Measurements from ENCODE around the gene BICRA. TPM values are rescaled to one million over a fixed set of nuclear protein-coding genes. Genes with fewer than 3 reads are reported as not detected.

BICRA gene
- total RNA-seq, 2 experiments from 2014 or later: 4.4 to 16.0 TPM

DNA sequence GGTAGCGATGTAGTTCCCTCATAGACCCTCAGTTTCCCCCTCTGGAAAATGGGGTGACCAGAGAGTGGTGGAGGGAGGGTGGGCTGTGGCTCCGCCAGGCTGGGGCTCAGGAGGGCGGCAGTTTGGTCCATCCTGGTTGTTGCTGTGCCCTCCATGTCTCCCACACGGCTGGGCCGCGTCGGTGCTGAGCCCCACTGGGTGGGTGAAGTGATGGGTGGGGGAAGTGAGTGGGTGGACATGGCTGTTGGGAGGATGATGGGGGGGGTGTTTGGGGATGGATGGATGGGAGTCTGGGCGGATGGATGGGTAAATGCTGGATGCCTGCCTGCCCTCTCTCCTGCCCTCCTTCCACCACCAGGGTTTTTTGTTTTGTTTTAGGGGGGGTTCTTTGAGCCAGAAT lies 87.7 kb downstream of the BICRA start:
- intact Hi-C loops (cut with micrococcal nuclease; ENCODE audit: unreplicated experiment): no loop called here
- no TSS peak for BruUV-seq (replicated peaks)
- Histone ChIP-seq H3K27ac (ENCODE audit: low read depth, low read length, poor library complexity, severe bottlenecking) (no peak overlapping the region), H3K4me3 (ENCODE audit: low read depth, low read length, poor library complexity, severe bottlenecking) (no peak overlapping the region), H3K36me3 (ENCODE audit: insufficient read depth, low read length) (peaks cover 37% of the 10 kb centered on the region), H3K4me1 (ENCODE audit: insufficient read depth, low read length, poor library complexity, severe bottlenecking) (peaks cover 5% of the 10 kb centered on the region), H3K4me2 (ENCODE audit: low read length) (no peak overlapping the region), H3K79me2 (ENCODE audit: insufficient read depth, low read depth, low read length) (no peaks in the 10 kb centered on the region), H2AFZ (ENCODE audit: low read length) (no peak overlapping the region), H4K20me1 (ENCODE audit: insufficient read depth, low read length) (no peaks in the 10 kb centered on the region; the same call in 1 of the 2 replicates), H3K9me2 (ENCODE audit: insufficient read depth, low read length) (no peaks in the 10 kb centered on the region), H3K9me3 (ENCODE audit: low read length) (no peaks in the 10 kb centered on the region)
- TF ChIP-seq, protein P1, sequence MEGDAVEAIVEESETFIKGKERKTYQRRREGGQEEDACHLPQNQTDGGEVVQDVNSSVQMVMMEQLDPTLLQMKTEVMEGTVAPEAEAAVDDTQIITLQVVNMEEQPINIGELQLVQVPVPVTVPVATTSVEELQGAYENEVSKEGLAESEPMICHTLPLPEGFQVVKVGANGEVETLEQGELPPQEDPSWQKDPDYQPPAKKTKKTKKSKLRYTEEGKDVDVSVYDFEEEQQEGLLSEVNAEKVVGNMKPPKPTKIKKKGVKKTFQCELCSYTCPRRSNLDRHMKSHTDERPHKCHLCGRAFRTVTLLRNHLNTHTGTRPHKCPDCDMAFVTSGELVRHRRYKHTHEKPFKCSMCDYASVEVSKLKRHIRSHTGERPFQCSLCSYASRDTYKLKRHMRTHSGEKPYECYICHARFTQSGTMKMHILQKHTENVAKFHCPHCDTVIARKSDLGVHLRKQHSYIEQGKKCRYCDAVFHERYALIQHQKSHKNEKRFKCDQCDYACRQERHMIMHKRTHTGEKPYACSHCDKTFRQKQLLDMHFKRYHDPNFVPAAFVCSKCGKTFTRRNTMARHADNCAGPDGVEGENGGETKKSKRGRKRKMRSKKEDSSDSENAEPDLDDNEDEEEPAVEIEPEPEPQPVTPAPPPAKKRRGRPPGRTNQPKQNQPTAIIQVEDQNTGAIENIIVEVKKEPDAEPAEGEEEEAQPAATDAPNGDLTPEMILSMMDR (conservative IDR thresholded peaks at IDR 0.05; ENCODE audit: low read length): no peak
- no peak for TF ChIP-seq EZH2phosphoT487 (IDR thresholded peaks at IDR 0.05; ENCODE audit: borderline replicate concordance, low read depth, low read length)
- POLR2A ChIA-PET: no interaction called here
- CTCF ChIA-PET (ENCODE audit: unreplicated experiment): no interaction called here
- DNase-seq (ENCODE audit: low spot score): no peak

DNA sequence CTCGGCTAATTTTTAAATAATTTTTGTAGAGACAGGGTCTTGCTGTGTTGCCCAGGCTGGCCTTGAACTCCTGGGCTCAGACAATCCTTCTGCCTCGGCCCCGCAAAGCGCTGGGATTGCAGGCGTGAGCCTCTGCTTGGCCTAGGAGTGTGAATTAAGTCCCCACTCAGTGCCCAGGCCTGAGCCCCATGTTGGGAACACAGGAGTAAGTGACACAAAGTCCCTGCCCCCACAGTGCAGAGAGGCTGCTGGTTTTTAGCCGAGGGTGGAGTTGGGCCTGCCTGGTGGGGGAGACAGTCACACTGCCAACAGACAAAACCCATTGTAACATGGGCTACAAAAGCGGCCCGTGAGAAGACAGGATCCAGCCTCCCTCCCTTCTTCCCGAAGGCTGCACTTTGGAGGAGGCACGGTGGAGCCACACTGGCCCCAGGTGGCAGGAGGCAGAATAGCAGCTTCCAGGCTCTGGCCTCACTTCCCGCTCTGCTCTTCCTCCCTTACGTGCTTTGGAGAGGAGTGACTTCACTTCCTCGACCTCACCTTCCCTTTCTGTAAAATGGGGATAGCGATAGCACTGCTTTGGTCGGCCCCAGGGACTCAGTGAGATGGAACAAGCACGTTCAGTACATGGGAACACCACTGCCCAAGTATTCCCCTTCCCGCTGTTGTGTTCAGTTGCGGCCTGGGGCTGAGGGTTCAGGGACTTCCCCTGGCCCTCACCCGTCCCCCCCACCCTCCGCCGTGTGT lies 89.1 kb downstream of the BICRA start:
- POLR2A ChIA-PET: no interaction called here
- no peak overlapping the region for H2AFZ ChIP-seq (ENCODE audit: low read length)
- intact Hi-C loops (cut with micrococcal nuclease; ENCODE audit: unreplicated experiment): loop anchor here (1.0 to 2.0 kb wide), 2 partner anchors 157 to 262 kb away; no protein-coding TSS in a partner anchor
- H3K36me3 ChIP-seq (ENCODE audit: insufficient read depth, low read length): peaks cover 38% of the 10 kb centered on the region
- H3K9me3 ChIP-seq (ENCODE audit: low read length): no peaks in the 10 kb centered on the region
- BruUV-seq (replicated peaks): no TSS peak
- CTCF ChIA-PET (ENCODE audit: unreplicated experiment): no interaction called here
- TF ChIP-seq EZH2phosphoT487 (IDR thresholded peaks at IDR 0.05; ENCODE audit: borderline replicate concordance, low read depth, low read length): no peak
- TF ChIP-seq, protein P1 (conservative IDR thresholded peaks at IDR 0.05; ENCODE audit: low read length): peak; percentile 94
- no peak overlapping the region for H3K4me2 ChIP-seq (ENCODE audit: low read length)
- peak; percentile 76 for DNase-seq (ENCODE audit: low spot score)
- peak overlapping the region; percentile 16 for H3K27ac ChIP-seq (ENCODE audit: low read depth, low read length, poor library complexity, severe bottlenecking)
- H3K79me2 ChIP-seq (ENCODE audit: insufficient read depth, low read depth, low read length): no peaks in the 10 kb centered on the region
- H3K4me3 ChIP-seq (ENCODE audit: low read depth, low read length, poor library complexity, severe bottlenecking): no peak overlapping the region
- H3K9me2 ChIP-seq (ENCODE audit: insufficient read depth, low read length): no peaks in the 10 kb centered on the region
- H3K4me1 ChIP-seq (ENCODE audit: insufficient read depth, low read length, poor library complexity, severe bottlenecking): peaks cover 5% of the 10 kb centered on the region
- no peaks in the 10 kb centered on the region; the same call in 1 of the 2 replicates for H4K20me1 ChIP-seq (ENCODE audit: insufficient read depth, low read length)
